ENCODE results near the gene GM2A. TPM values are rescaled to one million over a fixed set of nuclear protein-coding genes. Genes with fewer than 3 reads are reported as not detected.

GM2A gene
- total RNA-seq (2014; rRNA removed; shearing (Covaris generic)), result 13.7 and 16.2 TPM in 2 replicates

GRCh38 chr5:151252762-151253604 is at the start of gene GM2A:
GM2A (plus strand) TSS chr5:151253185; CDS start chr5:151253217, 32 bp downstream.
- DNase-seq (ENCODE audit: low spot score), result peak; percentile 98

GRCh38 chr5:151204051-151204450 is 48.9 kb upstream of the GM2A start:
- DNase-seq (ENCODE audit: low spot score), result no peak

GRCh38 chr5:151205411-151205810 is 47.6 kb upstream of the GM2A start:
- no peak for DNase-seq (ENCODE audit: low spot score)

- no peak for DNase-seq (ENCODE audit: low spot score)
These were observed 44.5 kb upstream of the GM2A start for GRCh38 chr5:151208481-151208914.

GRCh38 chr5:151212406-151212798 is 40.6 kb upstream of the GM2A start:
- DNase-seq (ENCODE audit: low spot score), result no peak

GRCh38 chr5:151213803-151214613 is 39.0 kb upstream of the GM2A start:
- peak; percentile 81 for DNase-seq (ENCODE audit: low spot score)

GRCh38 chr5:151214614-151215545 is 38.1 kb upstream of the GM2A start:
- no peak for DNase-seq (ENCODE audit: low spot score)

GRCh38 chr5:151215546-151215880 is 37.5 kb upstream of the GM2A start:
- no peak for DNase-seq (ENCODE audit: low spot score)

- DNase-seq (ENCODE audit: low spot score), result no peak
These were observed 36.2 kb upstream of the GM2A start for GRCh38 chr5:151216781-151217180.

GRCh38 chr5:151218177-151218576 is 34.8 kb upstream of the GM2A start:
- DNase-seq (ENCODE audit: low spot score), result no peak

- no peak for DNase-seq (ENCODE audit: low spot score)
These were observed 33.8 kb upstream of the GM2A start for GRCh38 chr5:151219138-151219537.

GRCh38 chr5:151219789-151220188 is 33.2 kb upstream of the GM2A start:
- no peak for DNase-seq (ENCODE audit: low spot score)

GRCh38 chr5:151221574-151221973 is 31.4 kb upstream of the GM2A start:
- DNase-seq (ENCODE audit: low spot score), result no peak

GRCh38 chr5:151222054-151222789 is 30.8 kb upstream of the GM2A start:
- no peak for DNase-seq (ENCODE audit: low spot score)

GRCh38 chr5:151222790-151223446 is 30.1 kb upstream of the GM2A start:
- DNase-seq (ENCODE audit: low spot score), result no peak

GRCh38 chr5:151223447-151224264 is 29.3 kb upstream of the GM2A start, which contains the start of gene CCDC69:
CCDC69 (minus strand) TSS chr5:151224092; CDS start chr5:151223970, 122 bp downstream.
- DNase-seq (ENCODE audit: low spot score), result peak; percentile 43

GRCh38 chr5:151224372-151224771 is 28.6 kb upstream of the GM2A start:
- DNase-seq (ENCODE audit: low spot score), result no peak

GRCh38 chr5:151225071-151225470 is 27.9 kb upstream of the GM2A start:
- no peak for DNase-seq (ENCODE audit: low spot score)

- no peak for DNase-seq (ENCODE audit: low spot score)
These were observed 27.5 kb upstream of the GM2A start for GRCh38 chr5:151225475-151225874.

Data from H4 (cell line).